Panc1 (cell line): ENCODE results near the gene TMEM161B.

Experiments used
- POLR2AphosphoS5 ChIP-seq: IDR thresholded peaks from 2 replicates; pipeline ENCODE4 v1.6.1; 2012; ENCODE audit warnings: mild to moderate bottlenecking, low read depth, low read length, moderate library complexity
- SIN3A ChIP-seq: IDR thresholded peaks from 2 replicates; pipeline ENCODE4 v1.6.1; 2012; ENCODE audit warnings: low read depth, mild to moderate bottlenecking, low read length, moderate library complexity, borderline replicate concordance; ENCODE audit not compliant: insufficient read depth
- TCF7L2 ChIP-seq: IDR thresholded peaks from 2 replicates; pipeline ENCODE4 v1.6.1; 2011; ENCODE audit warnings: mild to moderate bottlenecking, low read depth, low read length, inconsistent platforms
- TF ChIP-seq, protein P1 (sequence below): fragments of 450-650 bp; IDR thresholded peaks from 2 replicates; pipeline ENCODE4 v1.5.1; 2017; ENCODE audit warnings: mild to moderate bottlenecking
- TF ChIP-seq, protein P2 (sequence below), 2 experiments: IDR thresholded peaks; 2 replicates each; pipeline ENCODE4 v1.6.1; 2011 to 2012; ENCODE audit warnings: low read depth in 2 of 2, control low read depth in 1 of 2, low read length in 1 of 2, mild to moderate bottlenecking in 1 of 2, moderate library complexity in 1 of 2; ENCODE audit not compliant: insufficient read depth in 1 of 2

DNA sequence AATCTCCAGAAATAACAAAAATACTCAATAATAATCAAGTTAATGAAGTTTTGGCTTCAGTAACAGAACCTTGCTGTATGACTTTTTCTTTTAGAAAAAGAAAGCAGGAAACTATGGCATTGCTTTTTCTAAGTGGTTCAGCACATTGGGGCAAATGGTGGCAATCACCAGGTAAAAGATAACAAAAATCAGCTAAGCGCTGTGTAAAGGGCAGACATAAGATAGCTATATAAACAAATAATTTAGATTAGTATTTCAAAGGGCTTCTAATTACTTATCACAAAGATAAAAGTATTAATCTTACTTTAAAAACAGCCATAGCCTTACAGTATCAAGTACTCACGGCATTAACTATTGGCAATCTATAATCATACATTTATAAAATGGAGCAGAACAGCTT lies 10.0 kb downstream of the TMEM161B start:
- TF ChIP-seq, protein P1, sequence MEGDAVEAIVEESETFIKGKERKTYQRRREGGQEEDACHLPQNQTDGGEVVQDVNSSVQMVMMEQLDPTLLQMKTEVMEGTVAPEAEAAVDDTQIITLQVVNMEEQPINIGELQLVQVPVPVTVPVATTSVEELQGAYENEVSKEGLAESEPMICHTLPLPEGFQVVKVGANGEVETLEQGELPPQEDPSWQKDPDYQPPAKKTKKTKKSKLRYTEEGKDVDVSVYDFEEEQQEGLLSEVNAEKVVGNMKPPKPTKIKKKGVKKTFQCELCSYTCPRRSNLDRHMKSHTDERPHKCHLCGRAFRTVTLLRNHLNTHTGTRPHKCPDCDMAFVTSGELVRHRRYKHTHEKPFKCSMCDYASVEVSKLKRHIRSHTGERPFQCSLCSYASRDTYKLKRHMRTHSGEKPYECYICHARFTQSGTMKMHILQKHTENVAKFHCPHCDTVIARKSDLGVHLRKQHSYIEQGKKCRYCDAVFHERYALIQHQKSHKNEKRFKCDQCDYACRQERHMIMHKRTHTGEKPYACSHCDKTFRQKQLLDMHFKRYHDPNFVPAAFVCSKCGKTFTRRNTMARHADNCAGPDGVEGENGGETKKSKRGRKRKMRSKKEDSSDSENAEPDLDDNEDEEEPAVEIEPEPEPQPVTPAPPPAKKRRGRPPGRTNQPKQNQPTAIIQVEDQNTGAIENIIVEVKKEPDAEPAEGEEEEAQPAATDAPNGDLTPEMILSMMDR, result no peak
- TF ChIP-seq POLR2AphosphoS5 (no peak), SIN3A (no peak), TCF7L2 (no peak)
- TF ChIP-seq, protein P2, sequence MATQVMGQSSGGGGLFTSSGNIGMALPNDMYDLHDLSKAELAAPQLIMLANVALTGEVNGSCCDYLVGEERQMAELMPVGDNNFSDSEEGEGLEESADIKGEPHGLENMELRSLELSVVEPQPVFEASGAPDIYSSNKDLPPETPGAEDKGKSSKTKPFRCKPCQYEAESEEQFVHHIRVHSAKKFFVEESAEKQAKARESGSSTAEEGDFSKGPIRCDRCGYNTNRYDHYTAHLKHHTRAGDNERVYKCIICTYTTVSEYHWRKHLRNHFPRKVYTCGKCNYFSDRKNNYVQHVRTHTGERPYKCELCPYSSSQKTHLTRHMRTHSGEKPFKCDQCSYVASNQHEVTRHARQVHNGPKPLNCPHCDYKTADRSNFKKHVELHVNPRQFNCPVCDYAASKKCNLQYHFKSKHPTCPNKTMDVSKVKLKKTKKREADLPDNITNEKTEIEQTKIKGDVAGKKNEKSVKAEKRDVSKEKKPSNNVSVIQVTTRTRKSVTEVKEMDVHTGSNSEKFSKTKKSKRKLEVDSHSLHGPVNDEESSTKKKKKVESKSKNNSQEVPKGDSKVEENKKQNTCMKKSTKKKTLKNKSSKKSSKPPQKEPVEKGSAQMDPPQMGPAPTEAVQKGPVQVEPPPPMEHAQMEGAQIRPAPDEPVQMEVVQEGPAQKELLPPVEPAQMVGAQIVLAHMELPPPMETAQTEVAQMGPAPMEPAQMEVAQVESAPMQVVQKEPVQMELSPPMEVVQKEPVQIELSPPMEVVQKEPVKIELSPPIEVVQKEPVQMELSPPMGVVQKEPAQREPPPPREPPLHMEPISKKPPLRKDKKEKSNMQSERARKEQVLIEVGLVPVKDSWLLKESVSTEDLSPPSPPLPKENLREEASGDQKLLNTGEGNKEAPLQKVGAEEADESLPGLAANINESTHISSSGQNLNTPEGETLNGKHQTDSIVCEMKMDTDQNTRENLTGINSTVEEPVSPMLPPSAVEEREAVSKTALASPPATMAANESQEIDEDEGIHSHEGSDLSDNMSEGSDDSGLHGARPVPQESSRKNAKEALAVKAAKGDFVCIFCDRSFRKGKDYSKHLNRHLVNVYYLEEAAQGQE (IDR thresholded peaks at IDR 0.05; ENCODE audit: insufficient read depth in 1 of 2, low read depth in 2 of 2, low read length in 1 of 2), result no peak
